ENCODE results near the gene KRTAP4-16.
"Not testable (repeated sequence)": the region's sequence is repeated elsewhere in the genome, so short reads cannot be mapped to it uniquely, and the experiment has no call there.

The KRTAP4-16 gene

GRCh38 chr17:41076788-41077187 is 25.2 kb downstream of the KRTAP4-16 start:
- no peak for DNase-seq (ENCODE audit: low read depth in 3 of 3)

DNA sequence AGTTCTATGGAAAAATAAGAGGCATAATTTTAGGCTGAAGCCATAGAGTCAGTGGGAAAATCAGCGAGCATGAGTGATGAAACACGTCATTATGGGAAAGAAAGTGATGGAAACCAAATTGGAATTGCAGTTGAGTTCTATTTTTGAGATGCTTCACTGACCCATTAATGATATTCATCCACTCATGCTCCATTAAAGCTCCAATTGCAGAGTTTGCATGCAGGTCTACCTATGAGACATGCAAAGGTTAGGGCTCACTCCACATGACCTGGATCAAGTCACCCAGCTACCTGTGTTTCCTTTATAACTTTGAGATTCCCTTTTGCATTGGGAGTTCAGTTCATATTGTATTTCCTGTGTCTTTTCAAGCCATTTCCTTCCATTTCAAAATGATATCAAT is 28.3 kb downstream of the KRTAP4-16 start:
- DNase-seq (ENCODE audit: low read depth in 3 of 3): no peak

DNA sequence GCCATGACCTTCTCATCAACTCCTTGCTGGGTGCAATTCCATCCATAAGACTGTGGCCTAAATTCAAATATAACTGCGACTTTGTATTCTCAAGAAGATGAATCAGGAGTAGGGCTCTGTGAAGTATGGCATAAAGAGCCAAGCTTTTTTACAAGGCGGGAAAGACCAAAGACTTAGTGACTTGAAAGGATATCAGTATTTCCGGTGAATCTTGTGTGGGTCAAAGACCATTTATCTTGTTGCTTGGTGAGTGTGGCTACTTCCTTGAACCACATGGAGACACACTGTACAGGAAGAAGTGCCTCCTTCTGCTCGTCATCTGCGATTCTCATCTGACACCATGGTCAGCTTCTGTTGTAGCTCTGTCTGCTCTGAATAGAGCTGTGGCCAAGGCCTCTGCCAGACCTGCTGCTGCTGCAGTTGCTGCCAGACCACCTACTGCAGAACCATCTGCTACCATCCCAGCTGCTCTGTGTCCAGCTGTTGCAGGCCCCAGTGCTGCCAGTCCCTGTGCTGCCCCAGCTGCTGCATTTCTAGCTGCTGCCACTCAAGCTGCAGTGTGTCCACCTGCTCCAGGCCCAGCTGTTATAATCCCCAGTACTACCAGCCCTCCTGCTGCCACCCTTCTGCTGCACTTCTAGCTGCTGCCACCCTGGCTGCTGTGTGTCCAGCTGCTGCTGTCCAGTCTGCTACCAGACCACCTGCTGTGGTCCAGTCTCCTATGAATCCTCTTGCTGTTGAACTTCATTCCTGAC is 30.2 kb downstream of the KRTAP4-16 start:
- no peak for DNase-seq (ENCODE audit: low read depth in 3 of 3)

DNA sequence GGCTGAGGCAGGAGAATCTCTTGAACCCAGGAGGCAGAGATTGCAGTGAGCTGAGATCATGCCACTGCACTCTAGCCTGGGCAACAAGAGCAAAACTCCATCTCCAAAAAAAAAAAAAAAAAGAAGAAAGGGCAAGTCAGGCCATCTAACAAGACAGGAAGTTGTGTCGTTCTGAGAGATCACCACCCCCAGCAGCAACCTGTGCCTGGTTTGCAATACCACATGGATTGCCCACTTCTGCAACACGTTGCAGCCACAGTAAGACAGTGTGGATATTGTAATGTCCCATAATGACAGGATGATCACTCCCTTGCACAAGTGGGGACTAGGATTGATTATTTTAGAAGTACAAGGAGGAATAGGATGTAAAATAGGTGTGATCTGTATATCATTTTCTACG is 33.0 kb downstream of the KRTAP4-16 start:
- DNase-seq (ENCODE audit: low read depth in 3 of 3): no peak

DNA sequence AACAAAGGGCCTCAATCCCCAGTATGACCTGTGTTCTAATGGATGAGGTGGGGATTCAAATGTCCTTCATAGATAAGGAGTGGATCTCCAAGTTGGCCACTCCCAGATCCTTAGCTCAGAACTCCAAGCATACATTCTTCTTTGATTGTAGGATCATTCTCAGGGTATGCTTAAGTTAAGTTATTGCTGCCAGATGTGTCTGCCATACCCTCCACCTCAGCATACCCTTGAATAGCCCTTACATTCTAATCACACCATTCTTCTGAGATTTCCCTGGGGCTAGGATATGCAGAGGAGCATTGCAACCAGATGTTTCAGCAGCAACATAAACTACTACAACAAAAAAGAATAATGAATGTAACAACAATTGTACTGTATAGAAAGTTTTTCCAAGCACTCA is 34.7 kb downstream of the KRTAP4-16 start:
- DNase-seq (ENCODE audit: low read depth in 3 of 3): no peak

DNA sequence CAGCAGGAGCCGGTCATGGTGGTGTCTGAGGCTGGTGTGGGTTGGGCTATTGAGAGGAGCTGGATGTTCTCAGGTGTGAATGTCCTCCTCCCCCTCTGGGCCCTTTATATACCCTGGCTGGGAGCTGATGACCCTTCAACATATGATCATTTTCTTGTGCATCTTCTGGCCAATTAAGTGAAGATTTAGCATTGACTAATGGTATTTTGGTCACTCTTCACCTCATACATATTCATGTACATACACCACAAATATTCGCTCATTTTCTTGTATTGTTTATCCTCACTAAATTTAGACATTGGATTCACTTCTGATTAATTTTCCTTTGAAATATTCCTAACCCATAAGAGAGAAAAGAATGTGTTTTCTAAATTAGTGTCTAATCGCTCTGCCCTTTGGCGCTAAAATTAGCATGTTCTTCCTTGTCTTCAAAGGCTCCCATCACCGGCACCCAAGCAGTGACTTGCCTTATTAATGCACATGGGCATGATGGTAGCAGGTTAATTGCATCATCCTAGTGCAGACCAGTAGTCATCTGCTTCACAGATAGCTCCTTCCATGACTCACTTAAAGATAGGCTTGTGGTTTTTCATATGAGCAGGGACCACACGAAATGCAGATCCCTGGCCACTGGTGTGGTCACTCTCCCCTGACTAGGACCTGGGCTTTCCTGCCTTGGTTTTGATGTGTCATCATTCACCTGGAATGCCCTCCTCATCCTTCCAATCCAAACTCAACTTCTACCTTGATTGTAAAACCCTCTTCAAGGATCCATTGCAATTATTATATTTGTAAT is 36.0 kb downstream of the KRTAP4-16 start, which contains the start of gene KRTAP2-4:
Gene KRTAP2-4, minus strand, starts transcription at position 51 of the 796 bp plus-strand sequence. Its CDS starts 34 bp downstream, at position 17.
- no peak for DNase-seq (ENCODE audit: low read depth in 3 of 3)

- DNase-seq (ENCODE audit: low read depth in 3 of 3): not testable (repeated sequence)
Observed at GRCh38 chr17:41065016-41065689, 36.9 kb downstream of the KRTAP4-16 start.

DNA sequence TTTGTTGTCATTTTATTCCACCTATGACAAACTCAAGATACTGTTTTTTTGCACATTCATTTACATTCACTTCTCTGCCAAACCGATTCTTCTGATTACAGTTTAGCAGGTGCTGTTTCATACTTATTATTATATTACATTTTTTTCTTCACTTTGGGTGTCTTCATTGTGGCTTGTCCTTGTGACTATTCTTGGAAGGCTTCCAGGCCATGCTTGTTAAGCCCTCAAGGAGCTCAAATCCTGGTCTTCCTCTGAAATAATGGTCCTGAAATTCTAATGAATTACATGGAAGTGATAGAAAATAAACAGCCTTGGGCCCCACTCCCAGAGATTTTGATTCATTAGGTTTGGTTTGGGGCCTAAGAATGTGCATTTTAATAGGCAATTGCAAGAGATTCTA is 37.7 kb downstream of the KRTAP4-16 start:
- DNase-seq (ENCODE audit: low read depth in 3 of 3): no peak

DNA sequence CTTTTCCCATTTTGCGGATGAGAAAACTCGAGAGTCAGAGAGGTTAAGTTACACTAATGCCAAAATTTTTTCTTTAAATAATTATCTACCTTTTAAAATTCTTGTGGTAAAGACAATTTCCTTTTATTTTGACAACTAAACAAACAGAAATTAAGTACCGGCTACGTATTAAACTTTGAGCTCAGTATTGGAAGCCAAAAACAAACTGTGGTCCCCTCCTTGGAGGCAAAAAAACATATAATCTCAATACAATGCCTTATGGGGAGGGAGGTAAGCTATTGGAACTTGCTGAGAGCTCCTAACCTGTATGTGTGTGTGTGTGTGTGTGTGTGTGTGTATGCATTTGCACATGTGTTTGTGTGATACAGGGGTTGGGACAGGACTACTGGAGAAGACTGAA is 38.6 kb downstream of the KRTAP4-16 start:
- DNase-seq (ENCODE audit: low read depth in 3 of 3): no peak

GRCh38 chr17:41061964-41062363 is 40.0 kb downstream of the KRTAP4-16 start:
- no peak for DNase-seq (ENCODE audit: low read depth in 3 of 3)

DNA sequence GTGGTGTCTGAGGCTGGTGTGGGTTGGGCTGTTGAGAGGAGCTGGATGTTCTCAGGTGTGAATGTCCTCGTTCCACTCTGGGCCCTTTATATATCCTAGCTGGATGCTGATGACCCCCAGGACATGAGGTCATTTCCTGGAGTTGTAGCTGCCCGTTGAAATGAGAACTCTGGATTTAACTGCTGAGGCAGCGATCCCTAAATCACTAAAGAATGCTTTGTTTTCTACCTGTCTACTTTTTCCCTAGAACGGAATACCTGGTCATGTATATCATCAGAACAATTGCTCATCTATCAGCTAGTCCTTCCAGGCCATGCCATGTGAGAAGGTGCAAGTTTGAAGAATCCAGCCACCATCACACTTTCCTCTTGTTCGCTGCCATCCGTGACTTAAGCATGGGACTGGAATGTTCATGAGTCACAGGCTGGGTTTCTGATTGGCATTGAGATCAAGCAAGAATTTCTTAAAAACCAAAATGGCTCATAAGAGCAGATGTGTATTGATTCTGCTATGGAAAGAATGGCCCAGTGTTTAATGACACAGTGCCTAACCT is 41.9 kb downstream of the KRTAP4-16 start, which contains the start of gene KRTAP2-3:
Gene KRTAP2-3, minus strand, starts transcription at position 63 of the 553 bp plus-strand sequence. CDS start 64 bp downstream, outside the sequence.
- no peak for DNase-seq (ENCODE audit: low read depth in 3 of 3)

- DNase-seq (ENCODE audit: low read depth in 3 of 3): not testable (repeated sequence)
Observed at GRCh38 chr17:41059276-41060051, 42.5 kb downstream of the KRTAP4-16 start.

DNA sequence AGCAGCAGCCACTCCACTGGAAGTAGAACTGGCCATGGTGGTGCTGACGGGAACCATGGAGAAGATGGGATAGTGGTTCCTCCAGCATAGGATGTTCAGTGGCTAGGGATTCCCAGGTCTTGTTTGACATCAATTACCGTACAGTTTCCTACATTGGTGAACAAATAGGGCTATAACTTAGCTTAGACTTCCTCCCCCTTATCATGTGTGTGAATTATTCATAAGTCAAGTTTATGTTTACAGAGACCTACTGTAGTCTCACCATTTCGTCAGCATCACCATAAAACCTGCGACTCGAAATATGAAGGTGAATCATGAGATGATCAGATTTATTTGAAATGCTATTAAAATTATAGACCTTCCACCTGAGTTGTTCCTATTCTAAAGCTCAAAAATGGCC is 43.3 kb downstream of the KRTAP4-16 start:
- DNase-seq (ENCODE audit: low read depth in 3 of 3): no peak

DNA sequence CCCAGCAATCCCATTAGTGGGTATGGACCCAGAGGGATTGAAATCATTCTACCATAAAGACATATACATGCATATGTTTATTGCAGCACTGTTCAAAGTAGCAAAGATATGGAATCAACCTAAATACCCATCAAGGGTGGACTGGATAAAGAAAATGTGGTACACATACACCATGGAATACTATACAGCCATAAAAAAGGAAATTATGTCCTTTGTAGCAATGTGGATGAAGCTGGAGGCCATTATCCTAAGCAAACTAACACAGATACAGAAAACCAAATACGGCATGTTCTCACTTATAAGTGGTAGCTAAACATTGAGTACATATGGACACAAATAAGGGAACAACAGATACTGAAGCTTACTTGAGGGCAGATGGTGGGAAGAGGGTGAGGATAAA is 44.5 kb downstream of the KRTAP4-16 start:
- DNase-seq (ENCODE audit: low read depth in 3 of 3): no peak

DNA sequence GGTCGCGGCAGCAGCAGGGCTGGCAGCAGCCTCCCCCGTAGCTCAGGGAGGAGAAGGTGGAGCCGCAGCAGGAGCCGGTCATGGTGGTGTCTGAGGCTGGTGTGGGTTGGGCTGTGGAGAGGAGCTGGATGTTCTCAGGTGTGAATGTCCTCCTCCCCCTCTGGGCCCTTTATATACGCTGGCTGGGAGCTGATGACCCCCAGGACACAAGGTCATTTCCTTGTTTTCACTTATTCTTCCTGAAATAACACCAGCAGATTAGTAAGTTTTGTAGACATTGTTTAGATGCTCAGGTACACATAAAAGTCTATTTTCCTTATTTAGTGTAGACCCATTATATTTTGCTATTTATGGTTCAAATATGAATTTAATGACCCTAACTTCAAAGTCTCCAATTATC is 46.9 kb downstream of the KRTAP4-16 start, which contains the start of gene KRTAP2-2:
Gene KRTAP2-2, minus strand, starts transcription at position 101 of the 400 bp plus-strand sequence. Its CDS starts 19 bp downstream, at position 82.
- DNase-seq (ENCODE audit: low read depth in 3 of 3): not testable (repeated sequence)

- DNase-seq (ENCODE audit: low read depth in 3 of 3): not testable (repeated sequence)
Observed at GRCh38 chr17:41054556-41054955, 47.5 kb downstream of the KRTAP4-16 start.

DNA sequence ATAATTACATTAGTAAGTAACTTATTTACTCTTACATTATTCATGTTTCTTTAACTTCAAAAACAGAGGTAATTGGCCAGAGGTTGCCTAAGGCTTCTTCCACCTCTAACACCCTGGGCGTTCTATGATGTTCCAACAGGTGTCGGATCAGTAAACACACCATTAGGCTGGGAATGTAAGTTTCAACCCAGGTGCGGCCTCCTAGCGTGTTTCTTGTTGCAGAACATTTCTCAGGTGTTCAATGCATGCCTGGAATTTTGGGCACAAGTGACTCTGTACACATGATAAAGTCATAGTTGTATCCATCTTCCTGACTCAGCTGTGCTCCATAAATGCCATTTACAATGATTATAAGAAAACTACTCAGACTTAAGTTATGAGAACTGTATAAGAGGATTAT is 48.0 kb downstream of the KRTAP4-16 start:
- DNase-seq (ENCODE audit: low read depth in 3 of 3): no peak

DNA sequence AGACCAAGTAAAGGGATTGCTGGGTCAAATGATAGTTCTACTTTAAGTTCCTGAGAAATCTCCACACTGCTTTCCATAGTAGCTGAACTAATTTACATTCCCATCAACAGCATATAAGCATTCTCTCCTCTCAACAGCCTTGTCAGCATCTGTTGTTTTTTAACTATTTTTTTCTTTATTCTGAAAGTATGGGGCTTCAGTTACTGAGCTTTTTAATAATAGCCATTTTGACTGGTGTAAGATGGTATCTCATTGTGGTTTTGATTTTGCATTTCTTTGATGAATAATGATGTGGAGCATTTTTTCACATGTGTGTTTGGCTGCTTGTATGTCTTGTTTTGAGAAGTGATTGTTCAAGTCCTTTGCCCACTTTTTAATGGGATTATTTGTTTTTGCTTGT is 49.4 kb downstream of the KRTAP4-16 start:
- DNase-seq (ENCODE audit: low read depth in 3 of 3): no peak
